HG03457 (cell line): ENCODE results near the gene PAN2.
A peak's percentile ranks its signal among the peaks of the same experiment; 100 is the strongest.
"Not testable (repeated sequence)": the region's sequence is repeated elsewhere in the genome, so short reads cannot be mapped to it uniquely, and the experiment has no call there.

Experiments used
- ATAC-seq: cut with Tn5 transposase; IDR thresholded peaks from one replicate; pipeline ENCODE4 v1.9.1; 2021; ENCODE audit warnings: moderate number of reproducible peaks; ENCODE audit not compliant: unreplicated experiment

PAN2 gene

GRCh38 chr12:56315249-56315621, 18.6 kb downstream of the PAN2 start:
- ATAC-seq: no peak

- ATAC-seq: no peak
Observed at GRCh38 chr12:56311003-56311402, 22.8 kb downstream of the PAN2 start.

GRCh38 chr12:56308714-56309113, 25.1 kb downstream of the PAN2 start:
- no peak for ATAC-seq

- no peak for ATAC-seq
Observed at GRCh38 chr12:56307221-56307965, 26.4 kb downstream of the PAN2 start.

GRCh38 chr12:56304872-56305590, 28.8 kb downstream of the PAN2 start:
- ATAC-seq: no peak

GRCh38 chr12:56304276-56304675, 29.5 kb downstream of the PAN2 start:
- ATAC-seq: no peak

- ATAC-seq: peak; percentile 0
Observed at GRCh38 chr12:56300644-56301464, 32.9 kb downstream of the PAN2 start.

GRCh38 chr12:56299853-56300643, 33.8 kb downstream of the PAN2 start, which contains the start of gene CS:
CS (minus strand) TSS chr12:56300330; CDS start chr12:56300201, 129 bp downstream.
- peak; percentile 89 for ATAC-seq

GRCh38 chr12:56299308-56299852, 34.4 kb downstream of the PAN2 start:
- peak; percentile 4 for ATAC-seq

- ATAC-seq: no peak
Observed at GRCh38 chr12:56298828-56299227, 35.0 kb downstream of the PAN2 start.

GRCh38 chr12:56297400-56297799, 36.4 kb downstream of the PAN2 start:
- no peak for ATAC-seq

GRCh38 chr12:56296295-56296694, 37.5 kb downstream of the PAN2 start:
- ATAC-seq: no peak

GRCh38 chr12:56293795-56294194, 40.0 kb downstream of the PAN2 start:
- ATAC-seq: no peak

- no peak for ATAC-seq
Observed at GRCh38 chr12:56288705-56289387, 45.0 kb downstream of the PAN2 start.

GRCh38 chr12:56286044-56286830, 47.6 kb downstream of the PAN2 start:
- ATAC-seq: no peak

GRCh38 chr12:56284263-56284662, 49.5 kb downstream of the PAN2 start:
- not testable (repeated sequence) for ATAC-seq

- ATAC-seq: no peak
Observed at GRCh38 chr12:56282579-56282978, 51.2 kb downstream of the PAN2 start.

- no peak for ATAC-seq
Observed at GRCh38 chr12:56282030-56282429, 51.8 kb downstream of the PAN2 start.

- no peak for ATAC-seq
Observed at GRCh38 chr12:56280849-56281248, 53.0 kb downstream of the PAN2 start.
